Smooth muscle cell (in vitro differentiated cells): ENCODE results near the gene NOXO1. TPM values are rescaled to one million over a fixed set of nuclear protein-coding genes. Genes with fewer than 3 reads are reported as not detected.

Experiments
- DNase-seq: peaks from one replicate; lab custom pipeline; 2025; ENCODE audit not compliant: unreplicated experiment; lab: John Stamatoyannopoulos, UW
- H2AFZ ChIP-seq: fragments of 200-600 bp; sonication (generic); 2 replicates; pipeline ENCODE4 v1.6.0; 2016; ENCODE audit warnings: antibody characterized with exemption, low read depth, mild to moderate bottlenecking
- H3F3A ChIP-seq: fragments of 200-600 bp; sonication (generic); 2 replicates; pipeline ENCODE4 v1.6.0; 2017; ENCODE audit warnings: antibody characterized with exemption, low read depth
- H3K27ac ChIP-seq: fragments of 200-600 bp; sonication (generic); 2 replicates; pipeline ENCODE4 v1.5.1; 2016; ENCODE audit warnings: low read depth, mild to moderate bottlenecking
- H3K27me3 ChIP-seq: fragments of 200-600 bp; sonication (generic); 2 replicates; pipeline ENCODE4 v1.6.1; 2016; ENCODE audit warnings: low read depth, mild to moderate bottlenecking
- H3K36me3 ChIP-seq: fragments of 200-600 bp; sonication (generic); 2 replicates; pipeline ENCODE4 v1.5.1; 2016; ENCODE audit warnings: low read depth
- H3K4me1 ChIP-seq: fragments of 200-600 bp; sonication (generic); 2 replicates; pipeline ENCODE4 v1.5.1; 2016; ENCODE audit warnings: low read depth
- H3K4me2 ChIP-seq: fragments of 200-600 bp; sonication (generic); 2 replicates; pipeline ENCODE4 v1.6.0; 2016; ENCODE audit warnings: mild to moderate bottlenecking
- H3K4me3 ChIP-seq: fragments of 200-600 bp; sonication (generic); 2 replicates; pipeline ENCODE4 v1.5.1; 2016; ENCODE audit warnings: mild to moderate bottlenecking
- H3K79me2 ChIP-seq: fragments of 200-600 bp; sonication (generic); 2 replicates; pipeline ENCODE4 v1.6.0; 2016; ENCODE audit warnings: low read depth, mild to moderate bottlenecking
- H3K9ac ChIP-seq: fragments of 200-600 bp; sonication (generic); 2 replicates; pipeline ENCODE4 v1.6.0; 2016; ENCODE audit warnings: low read depth
- H3K9me3 ChIP-seq: fragments of 200-600 bp; sonication (generic); replicated peaks from 2 replicates; pipeline ENCODE4 v1.5.1; 2016; ENCODE audit warnings: low read depth
- H4K20me1 ChIP-seq: fragments of 200-600 bp; sonication (generic); 2 replicates; pipeline ENCODE4 v1.6.0; 2016; ENCODE audit warnings: low read depth
- CTCF ChIP-seq: fragments of 200-600 bp; sonication (generic); IDR thresholded peaks from 2 replicates; pipeline ENCODE4 v1.5.1; 2017; ENCODE audit warnings: borderline replicate concordance, mild to moderate bottlenecking, antibody characterized with exemption; ENCODE audit not compliant: insufficient read depth, poor library complexity, severe bottlenecking
- WGBS: methylation state at CpG from one replicate; pipeline ENCODE4 v1.1.7; 2016; ENCODE audit warnings: low lambda C conversion rate; 5-methylcytosine and 5-hydroxymethylcytosine counted together
- polyA plus RNA-seq: library from polyadenylated mRNA; unstranded; fragments of >200 nt; fragmentation: Nextera tagmentation; extraction: Ambion mirVana; gene quantifications from 2 replicates; pipeline ENCODE4 v1.2.1, GENCODE V29; 2016
- total RNA-seq: library from RNA; depleted of rRNA; stranded (reverse); fragments of >200 nt; gene quantifications from 2 replicates; pipeline ENCODE4 v1.2.3, GENCODE V29; 2014

The NOXO1 gene
- total and polyA plus RNA-seq, 2 experiments from 2014 or later, result 0.13 to 0.35 TPM

GRCh38 chr16:1997494-1998359 is 16.5 kb upstream of the NOXO1 start:
- H3K9ac ChIP-seq, result no peak overlapping the region
- peaks cover 25% of the 10 kb centered on the region for H3F3A ChIP-seq
- H3K4me3 ChIP-seq, result no peak overlapping the region
- H3K4me2 ChIP-seq, result peak overlapping the region; percentile 5
- no peak overlapping the region for H2AFZ ChIP-seq
- H3K27me3 ChIP-seq, result no peaks in the 10 kb centered on the region
- 83% methylated on average over 26 of the region's 26 CpGs for WGBS
- peaks cover 28% of the 10 kb centered on the region for H4K20me1 ChIP-seq
- no peak for TF ChIP-seq CTCF
- H3K36me3 ChIP-seq, result no peaks in the 10 kb centered on the region
- H3K27ac ChIP-seq, result peak overlapping the region; percentile 45
- H3K4me1 ChIP-seq, result no peaks in the 10 kb centered on the region
- no peak for DNase-seq
- no peaks in the 10 kb centered on the region for H3K9me3 ChIP-seq
- H3K79me2 ChIP-seq, result peaks cover 4% of the 10 kb centered on the region

- 77% methylated on average over 2 of the region's 2 CpGs for WGBS
- no peak for DNase-seq
- Histone ChIP-seq H3K4me2 (no peak overlapping the region), H3K27me3 (peaks cover 28% of the 10 kb centered on the region), H3K27ac (no peak overlapping the region), H3K79me2 (no peaks in the 10 kb centered on the region), H3F3A (peaks cover 33% of the 10 kb centered on the region), H3K9me3 (no peaks in the 10 kb centered on the region), H3K9ac (no peak overlapping the region), H2AFZ (no peak overlapping the region), H3K36me3 (no peaks in the 10 kb centered on the region), H4K20me1 (peaks cover 5% of the 10 kb centered on the region), H3K4me3 (no peak overlapping the region), H3K4me1 (peaks cover 10% of the 10 kb centered on the region)
- TF ChIP-seq CTCF, result no peak
These were observed 12.5 kb upstream of the NOXO1 start for GRCh38 chr16:1993731-1994131.

GRCh38 chr16:1992704-1993317 is 11.5 kb upstream of the NOXO1 start:
- no peaks in the 10 kb centered on the region for H3K79me2 ChIP-seq
- H3F3A ChIP-seq, result peaks cover 33% of the 10 kb centered on the region
- H3K27me3 ChIP-seq, result peaks cover 37% of the 10 kb centered on the region
- H4K20me1 ChIP-seq, result peaks cover 5% of the 10 kb centered on the region
- peak overlapping the region; percentile 63 for H3K4me2 ChIP-seq
- no peak overlapping the region for H3K4me3 ChIP-seq
- DNase-seq, result no peak
- no peak for TF ChIP-seq CTCF
- H3K9me3 ChIP-seq, result no peaks in the 10 kb centered on the region
- no peak overlapping the region for H2AFZ ChIP-seq
- peaks cover 10% of the 10 kb centered on the region for H3K4me1 ChIP-seq
- no peaks in the 10 kb centered on the region for H3K36me3 ChIP-seq
- no peak overlapping the region for H3K27ac ChIP-seq
- WGBS, result 93% methylated on average over 15 of the region's 50 CpGs
- H3K9ac ChIP-seq, result no peak overlapping the region
